ENCODE measurements around the gene HOXA13.

The HOXA13 gene

GRCh38 chr7:27240015-27240731, 40.3 kb upstream of the HOXA13 start:
- Histone ChIP-seq H3K4me1 (ENCODE audit: control insufficient read depth, insufficient read depth, low read length) (no peaks in the 10 kb centered on the region; the same call in 1 of the 2 replicates), H3K4me3 (ENCODE audit: low read depth, low read length) (no peak overlapping the region), H3K9me3 (ENCODE audit: control insufficient read depth, insufficient read depth, low read depth, low read length) (no peaks in the 10 kb centered on the region), H3K27ac (ENCODE audit: extremely low read depth, low read depth, low read length) (no peak overlapping the region), H3K36me3 (ENCODE audit: control insufficient read depth in 2 of 2, insufficient read depth in 1 of 2, low read length in 2 of 2) (no peaks in the 10 kb centered on the region)
- ChIA-PET CTCF (interaction anchor here (0.7 kb wide), 1 partner anchor 74 kb away, joined by 4 read pairs; no protein-coding TSS in a partner anchor), POLR2A (no interaction called here)
- TF ChIP-seq ZNF155 (tag by site-specific recombination; IDR thresholded peaks at IDR 0.05) (no peak), ZSCAN18 (tag by site-specific recombination; IDR thresholded peaks at IDR 0.05) (no peak), OVOL3 (tag by site-specific recombination; IDR thresholded peaks at IDR 0.05) (no peak), ZNF677 (tag by site-specific recombination; IDR thresholded peaks at IDR 0.05) (no peak), ZNF146 (tag by site-specific recombination; IDR thresholded peaks at IDR 0.05) (no peak)

GRCh38 chr7:27239387-27240014, 39.6 kb upstream of the HOXA13 start:
- Histone ChIP-seq H3K36me3 (ENCODE audit: control insufficient read depth in 2 of 2, insufficient read depth in 1 of 2, low read length in 2 of 2) (no peaks in the 10 kb centered on the region), H3K27ac (ENCODE audit: extremely low read depth, low read depth, low read length) (no peak overlapping the region), H3K4me1 (ENCODE audit: control insufficient read depth, insufficient read depth, low read length) (no peaks in the 10 kb centered on the region; the same call in 1 of the 2 replicates), H3K9me3 (ENCODE audit: control insufficient read depth, insufficient read depth, low read depth, low read length) (no peaks in the 10 kb centered on the region), H3K4me3 (ENCODE audit: low read depth, low read length) (no peak overlapping the region)
- CTCF ChIA-PET, result interaction anchor here (0.7 kb wide), 1 partner anchor 75 kb away, joined by 4 read pairs; no protein-coding TSS in a partner anchor
- POLR2A ChIA-PET, result no interaction called here
- no peak for TF ChIP-seq ZNF785 (tag by site-specific recombination; IDR thresholded peaks at IDR 0.05)
- no peak for TF ChIP-seq ZNF654 (tag by site-specific recombination; IDR thresholded peaks at IDR 0.05; ENCODE audit: low read depth)
- TF ChIP-seq KLF1 (tag by site-specific recombination; IDR thresholded peaks at IDR 0.05), result no peak
- no peak for TF ChIP-seq ZNF473 (tag by site-specific recombination; IDR thresholded peaks at IDR 0.05)
- TF ChIP-seq ZBTB49 (tag by site-specific recombination; IDR thresholded peaks at IDR 0.05; ENCODE audit: low read depth), result no peak
- no peak for TF ChIP-seq ZNF555 (tag by site-specific recombination; conservative IDR thresholded peaks at IDR 0.05)
- TF ChIP-seq ZBTB8A (tag by site-specific recombination; IDR thresholded peaks at IDR 0.05), result no peak
- no peak for TF ChIP-seq ZNF175 (tag by site-specific recombination; IDR thresholded peaks at IDR 0.05)
- no peak for TF ChIP-seq ZBTB10 (tag by site-specific recombination; IDR thresholded peaks at IDR 0.05)
- no peak for TF ChIP-seq ZBTB21 (tag by site-specific recombination; IDR thresholded peaks at IDR 0.05)
- TF ChIP-seq ZNF558 (tag by site-specific recombination; IDR thresholded peaks at IDR 0.05), result no peak
- TF ChIP-seq ZNF561 (tag by site-specific recombination; IDR thresholded peaks at IDR 0.05; ENCODE audit: borderline replicate concordance), result no peak
- no peak for TF ChIP-seq SP7 (tag by site-specific recombination; IDR thresholded peaks at IDR 0.05)
